Measurements from ENCODE around the gene KIR3DL1. TPM values are rescaled to one million over a fixed set of nuclear protein-coding genes. Genes with fewer than 3 reads are reported as not detected.

The KIR3DL1 gene
- total RNA-seq, 1 donor from 2014 or later = not detected

GRCh38 chr19:54875506-54875905, 59.2 kb downstream of the KIR3DL1 start:
- FAIRE-seq (no peak), DNase-seq (ENCODE audit: low spot score in 2 of 2) (no peak)

- FAIRE-seq = no peak
- DNase-seq (ENCODE audit: low spot score in 2 of 2) = no peak
Observed at GRCh38 chr19:54877471-54877870, 61.2 kb downstream of the KIR3DL1 start.

Small RNA genes within 50 kb of the gene (small RNA-seq; reads per million reads assigned to genes)
- gene KIR3DP1 (not detected), gene RNU6-222P (not detected)

Other genes starting within 250 kb of the KIR3DL1 start
- under 0.01 TPM for gene LILRA2, start 242.7 kb upstream of the KIR3DL1 start, total RNA-seq
- not detected for gene LILRA1, start 222.8 kb upstream of the KIR3DL1 start, total RNA-seq
- not detected for gene LILRB1, start 186.0 kb upstream of the KIR3DL1 start, total RNA-seq
- gene LILRB4, start 153.5 kb upstream of the KIR3DL1 start, total RNA-seq = 0.82 TPM
- gene KIR3DL3, start 92.0 kb upstream of the KIR3DL1 start, total RNA-seq = not detected
- gene KIR2DL3, start 78.0 kb upstream of the KIR3DL1 start, total RNA-seq = not detected
- not detected for gene KIR2DL1, start 46.7 kb upstream of the KIR3DL1 start, total RNA-seq
- not detected for gene KIR2DL4, start 12.9 kb upstream of the KIR3DL1 start, total RNA-seq
- not detected for gene KIR2DS4, start 16.2 kb downstream of the KIR3DL1 start, total RNA-seq
- not detected for gene KIR3DL2, start 34.0 kb downstream of the KIR3DL1 start, total RNA-seq
- 0.41 TPM for gene FCAR, start 57.8 kb downstream of the KIR3DL1 start, total RNA-seq
- not detected for gene NCR1, start 89.7 kb downstream of the KIR3DL1 start, total RNA-seq
- 0.82 TPM for gene NLRP7, start 131.1 kb downstream of the KIR3DL1 start, total RNA-seq
- gene NLRP2, start 149.9 kb downstream of the KIR3DL1 start, total RNA-seq = 13.5 TPM
- gene GP6, start 221.8 kb downstream of the KIR3DL1 start, total RNA-seq = under 0.01 TPM
- gene RDH13, start 246.7 kb downstream of the KIR3DL1 start, total RNA-seq = 14.3 TPM